ENCODE measurements around the gene KIF9.
A peak's percentile ranks its signal among the peaks of the same experiment; 100 is the strongest.
"Not testable (repeated sequence)": the region's sequence is repeated elsewhere in the genome, so short reads cannot be mapped to it uniquely, and the experiment has no call there.

The KIF9 gene

GRCh38 chr3:47250309-47251060, 32.1 kb downstream of the KIF9 start:
- DNase-seq: peak; percentile 15

GRCh38 chr3:47247131-47248064, 35.2 kb downstream of the KIF9 start:
- no peak for DNase-seq

GRCh38 chr3:47245271-47245670, 37.3 kb downstream of the KIF9 start:
- no peak for DNase-seq

GRCh38 chr3:47244531-47245100, 38.0 kb downstream of the KIF9 start:
- no peak for DNase-seq

- DNase-seq: no peak
Measured at GRCh38 chr3:47243419-47244147, 39.0 kb downstream of the KIF9 start.

GRCh38 chr3:47239929-47240328, 42.7 kb downstream of the KIF9 start:
- DNase-seq: no peak

GRCh38 chr3:47238017-47238416, 44.6 kb downstream of the KIF9 start:
- no peak for DNase-seq

GRCh38 chr3:47228088-47228487, 54.5 kb downstream of the KIF9 start:
- DNase-seq: no peak

GRCh38 chr3:47227678-47228077, 54.9 kb downstream of the KIF9 start:
- peak; percentile 13 for DNase-seq

GRCh38 chr3:47225310-47225906, 57.2 kb downstream of the KIF9 start:
- no peak for DNase-seq

- no peak for DNase-seq
Measured at GRCh38 chr3:47223755-47224154, 58.8 kb downstream of the KIF9 start.

- no peak for DNase-seq
Measured at GRCh38 chr3:47221798-47222197, 60.8 kb downstream of the KIF9 start.

GRCh38 chr3:47210863-47211405, 71.7 kb downstream of the KIF9 start:
- DNase-seq: no peak

- not testable (repeated sequence) for DNase-seq
Measured at GRCh38 chr3:47206022-47206421, 76.6 kb downstream of the KIF9 start.

- DNase-seq: no peak
Measured at GRCh38 chr3:47204875-47205274, 77.7 kb downstream of the KIF9 start.

GRCh38 chr3:47202542-47202941, 80.1 kb downstream of the KIF9 start:
- no peak for DNase-seq

- DNase-seq: no peak
Measured at GRCh38 chr3:47197287-47197686, 85.3 kb downstream of the KIF9 start.

- DNase-seq: no peak
Measured at GRCh38 chr3:47194994-47195393, 87.6 kb downstream of the KIF9 start.

GRCh38 chr3:47193871-47194859, 88.4 kb downstream of the KIF9 start:
- no peak for DNase-seq

- DNase-seq: no peak
Measured at GRCh38 chr3:47186285-47186684, 96.3 kb downstream of the KIF9 start.

- DNase-seq: not testable (repeated sequence)
Measured at GRCh38 chr3:47181685-47182084, 100.9 kb downstream of the KIF9 start.
